ENCODE data around the gene RPL35. TPM values are rescaled to one million over a fixed set of nuclear protein-coding genes. Genes with fewer than 3 reads are reported as not detected.
A peak's percentile ranks its signal among the peaks of the same experiment; 100 is the strongest.

RPL35 gene
- total and polyA plus RNA-seq, 10 of the 15 experiments (the other 5 are each of a cell fraction or from before 2014, with no cell fraction given): 2,572 to 6,300 (median 3,864) TPM

GRCh38 chr9:124868511-124869465, 7.0 kb upstream of the RPL35 start (continued):
- peak in 1 of 2 experiments; percentile 37; a peak in 1 of 4 replicates for TF ChIP-seq IKZF2 (IDR thresholded peaks at IDR 0.05)
- no peak for TF ChIP-seq BCL11A (IDR thresholded peaks at IDR 0.05; ENCODE audit: low read depth, low read length)
- no peak; the same call in 1 of the 2 replicates for TF ChIP-seq ZBED1 (IDR thresholded peaks at IDR 0.05; ENCODE audit: borderline replicate concordance)
- no peak for TF ChIP-seq CEBPZ (IDR thresholded peaks at IDR 0.05; ENCODE audit: low read depth, low read length)
- no peak for TF ChIP-seq RCOR1 (conservative IDR thresholded peaks at IDR 0.05; ENCODE audit: low read depth, low read length)
- TF ChIP-seq CREM (IDR thresholded peaks at IDR 0.05; ENCODE audit: low read depth): peak; percentile 26
- TF ChIP-seq, protein P1, sequence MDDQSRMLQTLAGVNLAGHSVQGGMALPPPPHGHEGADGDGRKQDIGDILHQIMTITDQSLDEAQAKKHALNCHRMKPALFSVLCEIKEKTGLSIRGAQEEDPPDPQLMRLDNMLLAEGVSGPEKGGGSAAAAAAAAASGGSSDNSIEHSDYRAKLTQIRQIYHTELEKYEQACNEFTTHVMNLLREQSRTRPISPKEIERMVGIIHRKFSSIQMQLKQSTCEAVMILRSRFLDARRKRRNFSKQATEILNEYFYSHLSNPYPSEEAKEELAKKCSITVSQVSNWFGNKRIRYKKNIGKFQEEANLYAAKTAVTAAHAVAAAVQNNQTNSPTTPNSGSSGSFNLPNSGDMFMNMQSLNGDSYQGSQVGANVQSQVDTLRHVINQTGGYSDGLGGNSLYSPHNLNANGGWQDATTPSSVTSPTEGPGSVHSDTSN (IDR thresholded peaks at IDR 0.05; ENCODE audit: insufficient replicate concordance, low read depth, low read length): no peak
- no peak for TF ChIP-seq CHD1 (IDR thresholded peaks at IDR 0.05; ENCODE audit: low read depth, low read length)
- TF ChIP-seq ETV6 (conservative IDR thresholded peaks at IDR 0.05 in 1 of 2, IDR thresholded peaks at IDR 0.05 in 1 of 2; ENCODE audit: borderline replicate concordance in 1 of 2, low read depth in 1 of 2): no peak; a peak in 1 of 4 replicates
- TF ChIP-seq RFX5 (IDR thresholded peaks at IDR 0.05; ENCODE audit: low read depth, low read length): no peak
- TF ChIP-seq SREBF2 (IDR thresholded peaks at IDR 0.05; ENCODE audit: low read length): no peak
- TF ChIP-seq, protein P2, sequence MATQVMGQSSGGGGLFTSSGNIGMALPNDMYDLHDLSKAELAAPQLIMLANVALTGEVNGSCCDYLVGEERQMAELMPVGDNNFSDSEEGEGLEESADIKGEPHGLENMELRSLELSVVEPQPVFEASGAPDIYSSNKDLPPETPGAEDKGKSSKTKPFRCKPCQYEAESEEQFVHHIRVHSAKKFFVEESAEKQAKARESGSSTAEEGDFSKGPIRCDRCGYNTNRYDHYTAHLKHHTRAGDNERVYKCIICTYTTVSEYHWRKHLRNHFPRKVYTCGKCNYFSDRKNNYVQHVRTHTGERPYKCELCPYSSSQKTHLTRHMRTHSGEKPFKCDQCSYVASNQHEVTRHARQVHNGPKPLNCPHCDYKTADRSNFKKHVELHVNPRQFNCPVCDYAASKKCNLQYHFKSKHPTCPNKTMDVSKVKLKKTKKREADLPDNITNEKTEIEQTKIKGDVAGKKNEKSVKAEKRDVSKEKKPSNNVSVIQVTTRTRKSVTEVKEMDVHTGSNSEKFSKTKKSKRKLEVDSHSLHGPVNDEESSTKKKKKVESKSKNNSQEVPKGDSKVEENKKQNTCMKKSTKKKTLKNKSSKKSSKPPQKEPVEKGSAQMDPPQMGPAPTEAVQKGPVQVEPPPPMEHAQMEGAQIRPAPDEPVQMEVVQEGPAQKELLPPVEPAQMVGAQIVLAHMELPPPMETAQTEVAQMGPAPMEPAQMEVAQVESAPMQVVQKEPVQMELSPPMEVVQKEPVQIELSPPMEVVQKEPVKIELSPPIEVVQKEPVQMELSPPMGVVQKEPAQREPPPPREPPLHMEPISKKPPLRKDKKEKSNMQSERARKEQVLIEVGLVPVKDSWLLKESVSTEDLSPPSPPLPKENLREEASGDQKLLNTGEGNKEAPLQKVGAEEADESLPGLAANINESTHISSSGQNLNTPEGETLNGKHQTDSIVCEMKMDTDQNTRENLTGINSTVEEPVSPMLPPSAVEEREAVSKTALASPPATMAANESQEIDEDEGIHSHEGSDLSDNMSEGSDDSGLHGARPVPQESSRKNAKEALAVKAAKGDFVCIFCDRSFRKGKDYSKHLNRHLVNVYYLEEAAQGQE (IDR thresholded peaks at IDR 0.05; ENCODE audit: low read depth, low read length): 0 out of 2 replicates have a peak, but pooled peaks have one; percentile 8
- TF ChIP-seq RELB (IDR thresholded peaks at IDR 0.05; ENCODE audit: low read depth): peak; percentile 13; the same call in 1 of the 2 replicates
- peak; percentile 93 for TF ChIP-seq TCF3 (IDR thresholded peaks at IDR 0.05; ENCODE audit: borderline replicate concordance, insufficient read depth, low read depth, low read length)
- TF ChIP-seq BACH1 (IDR thresholded peaks at IDR 0.05; ENCODE audit: borderline replicate concordance): peak; percentile 73
- no peak for TF ChIP-seq GABPA (IDR thresholded peaks at IDR 0.05; ENCODE audit: low read depth)
- TF ChIP-seq NR2C1 (IDR thresholded peaks at IDR 0.05): peak; percentile 48
- no peak for TF ChIP-seq ESRRA (IDR thresholded peaks at IDR 0.05; ENCODE audit: low read length)
- peak; percentile 88 for TF ChIP-seq POLR2A (IDR thresholded peaks at IDR 0.05; ENCODE audit: low read depth, low read length)
- no peak; the same call in none of the 2 replicates for TF ChIP-seq SMAD5 (IDR thresholded peaks at IDR 0.05; ENCODE audit: low read depth)
- no peak for TF ChIP-seq KDM1A (IDR thresholded peaks at IDR 0.05; ENCODE audit: borderline replicate concordance)

Data from GM12878 (cell line).